SJCRH30 (cell line): ENCODE measurements around the gene DNMT3A. TPM values are rescaled to one million over a fixed set of nuclear protein-coding genes. Genes with fewer than 3 reads are reported as not detected.

Experiments
- DNase-seq, 2 experiments: peaks; one replicate each; pipeline ENCODE4 v3.0.0-alpha.2; 2015 to 2020
- H3K27ac ChIP-seq: fragments of 250-450 bp; sonication (Bioruptor Pico); 2 replicates; pipeline ENCODE4 v1.5.1; 2020; ENCODE audit warnings: mild to moderate bottlenecking, moderate library complexity
- H3K27me3 ChIP-seq: fragments of 250-450 bp; sonication (Bioruptor Pico); 2 replicates; pipeline ENCODE4 v1.5.1; 2020; ENCODE audit warnings: mild to moderate bottlenecking, moderate library complexity
- H3K36me3 ChIP-seq: fragments of 250-450 bp; sonication (Bioruptor Pico); 2 replicates; pipeline ENCODE4 v1.5.1; 2020; ENCODE audit warnings: mild to moderate bottlenecking, moderate library complexity
- H3K4me1 ChIP-seq: fragments of 250-450 bp; sonication (Bioruptor Pico); 2 replicates; pipeline ENCODE4 v1.5.1; 2020; ENCODE audit warnings: mild to moderate bottlenecking, moderate library complexity
- H3K4me3 ChIP-seq: fragments of 250-450 bp; sonication (Bioruptor Pico); 2 replicates; pipeline ENCODE4 v1.5.1; 2020; ENCODE audit warnings: mild to moderate bottlenecking, moderate library complexity
- H3K9me3 ChIP-seq: fragments of 250-450 bp; sonication (Bioruptor Pico); replicated peaks from 2 replicates; pipeline ENCODE4 v1.5.1; 2020; ENCODE audit warnings: mild to moderate bottlenecking, moderate library complexity
- total RNA-seq: library from RNA; depleted of rRNA; stranded (reverse); fragments of >200 nt; shearing (Covaris generic); gene quantifications from 2 replicates; pipeline ENCODE4 v1.2.3, GENCODE V29; 2014

DNMT3A gene
- total RNA-seq, 1 experiment from 2014 or later: 32.8 TPM

GRCh38 chr2:25331686-25332365 is 9.9 kb downstream of the DNMT3A start:
- Histone ChIP-seq H3K4me3 (no peak overlapping the region), H3K4me1 (peaks cover 4% of the 10 kb centered on the region; the same call in 1 of the 2 replicates), H3K27me3 (no peaks in the 10 kb centered on the region), H3K27ac (no peak overlapping the region), H3K36me3 (no peaks in the 10 kb centered on the region), H3K9me3 (no peaks in the 10 kb centered on the region)
- no peak for DNase-seq

DNA sequence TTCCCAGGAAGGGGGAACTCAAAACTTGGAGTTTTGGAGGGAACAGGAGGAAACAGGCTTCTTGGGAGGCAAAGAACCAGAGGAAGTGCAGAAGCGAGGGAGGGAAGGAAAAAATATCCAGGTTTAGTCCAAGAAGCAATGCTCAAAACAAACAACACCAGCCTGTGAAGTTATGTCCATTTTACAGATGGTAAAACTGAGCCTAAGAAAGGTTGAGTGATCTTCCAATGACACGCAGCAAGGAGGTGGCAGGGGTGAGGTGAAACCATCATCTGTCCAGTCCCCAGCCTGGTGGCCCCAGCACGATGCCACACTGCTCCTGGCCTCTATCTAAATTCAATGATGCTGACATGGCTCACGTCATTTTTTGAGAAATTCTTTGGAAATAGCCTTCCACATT is 10.8 kb downstream of the DNMT3A start:
- Histone ChIP-seq H3K27ac (no peak overlapping the region), H3K4me3 (no peak overlapping the region), H3K4me1 (no peaks in the 10 kb centered on the region), H3K27me3 (no peaks in the 10 kb centered on the region), H3K9me3 (0 out of 2 replicates have a peak, but pooled peaks cover 3% of the 10 kb centered on the region), H3K36me3 (no peaks in the 10 kb centered on the region; the same call in 1 of the 2 replicates)
- DNase-seq: no peak

GRCh38 chr2:25330273-25330672 is 11.5 kb downstream of the DNMT3A start:
- Histone ChIP-seq H3K36me3 (no peaks in the 10 kb centered on the region; the same call in 1 of the 2 replicates), H3K9me3 (0 out of 2 replicates have a peak, but pooled peaks cover 3% of the 10 kb centered on the region), H3K4me3 (no peak overlapping the region), H3K27me3 (no peaks in the 10 kb centered on the region), H3K27ac (no peak overlapping the region), H3K4me1 (no peaks in the 10 kb centered on the region)
- no peak for DNase-seq

- H3K9me3 ChIP-seq: 0 out of 2 replicates have a peak, but pooled peaks cover 3% of the 10 kb centered on the region
- DNase-seq: no peak
- H3K4me3 ChIP-seq: no peak overlapping the region
- H3K27ac ChIP-seq: no peak overlapping the region
- H3K27me3 ChIP-seq: no peaks in the 10 kb centered on the region
- H3K4me1 ChIP-seq: peaks cover 10% of the 10 kb centered on the region
- H3K36me3 ChIP-seq: no peaks in the 10 kb centered on the region; the same call in 1 of the 2 replicates
These were observed 13.3 kb downstream of the DNMT3A start for GRCh38 chr2:25328152-25329085.

DNA sequence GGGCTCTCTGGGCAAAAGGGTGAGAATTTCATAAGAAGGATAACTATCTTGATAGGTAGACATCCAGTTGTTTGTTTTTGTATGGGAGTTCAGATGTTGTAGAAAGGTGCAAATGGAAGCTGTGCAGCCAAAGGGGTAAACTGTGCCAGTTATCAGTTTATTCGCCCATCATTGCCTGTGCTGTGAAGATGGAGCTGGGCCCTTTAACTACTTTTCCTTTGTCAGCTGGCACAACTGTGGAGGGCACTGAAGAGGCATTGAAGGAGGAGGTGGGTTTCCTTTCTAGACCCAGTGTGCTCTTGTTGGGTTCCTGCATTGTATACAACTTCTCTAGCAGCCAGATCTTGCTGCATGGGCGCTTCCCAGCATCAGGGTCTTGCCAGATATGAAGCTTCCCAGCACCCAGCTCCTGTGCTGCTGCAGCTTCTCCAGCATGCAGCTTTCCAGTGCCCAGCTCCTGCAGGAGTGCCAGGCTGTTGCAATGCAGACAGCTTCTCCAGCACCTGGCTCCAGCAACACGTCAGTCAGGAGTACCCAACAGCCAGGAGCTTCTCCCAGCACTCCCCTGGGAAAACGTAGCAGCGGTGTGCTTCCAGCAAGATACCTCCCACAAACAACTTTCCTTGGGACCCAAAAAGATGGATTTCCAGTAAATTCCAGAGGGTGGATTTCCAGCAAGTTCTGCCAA is 15.3 kb downstream of the DNMT3A start:
- Histone ChIP-seq H3K36me3 (no peaks in the 10 kb centered on the region; the same call in 1 of the 2 replicates), H3K4me1 (peaks cover 13% of the 10 kb centered on the region), H3K4me3 (no peak overlapping the region), H3K27ac (no peak overlapping the region), H3K9me3 (0 out of 2 replicates have a peak, but pooled peaks cover 3% of the 10 kb centered on the region), H3K27me3 (no peaks in the 10 kb centered on the region)
- DNase-seq: no peak

DNA sequence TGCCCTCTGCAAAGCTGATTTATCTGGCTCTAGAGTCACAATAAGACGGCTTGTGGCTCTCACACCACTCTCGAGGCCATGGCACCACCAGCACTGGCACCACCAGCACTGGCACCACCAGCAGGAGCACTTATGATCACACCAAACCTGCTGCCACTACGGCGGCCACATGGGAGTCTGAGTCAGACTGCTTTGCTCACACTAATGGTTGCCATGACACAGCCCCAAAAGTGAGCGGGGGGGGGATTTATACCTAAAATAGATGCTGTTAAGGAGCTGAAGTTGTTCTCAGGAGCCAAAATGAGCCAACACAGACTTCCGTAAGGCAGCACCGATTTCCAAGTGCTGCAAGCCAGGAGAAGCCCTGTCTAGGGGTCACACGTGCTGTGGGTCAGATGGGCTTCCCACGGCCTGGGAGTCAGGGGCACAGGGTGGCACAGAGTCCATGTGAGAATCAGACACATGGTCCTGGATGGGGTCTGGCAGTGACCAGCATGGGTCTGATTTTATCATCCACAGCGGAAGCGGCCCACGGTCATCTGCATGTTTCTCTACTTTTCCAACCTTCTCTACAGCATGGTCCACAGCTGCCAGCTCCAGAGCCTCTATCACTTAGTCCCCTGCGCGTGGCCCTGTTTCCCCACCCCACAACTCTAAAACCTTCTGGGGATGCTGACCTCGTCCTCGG is 16.7 kb downstream of the DNMT3A start:
- Histone ChIP-seq H3K9me3 (0 out of 2 replicates have a peak, but pooled peaks cover 3% of the 10 kb centered on the region), H3K27me3 (no peaks in the 10 kb centered on the region), H3K4me3 (no peak overlapping the region), H3K27ac (no peak overlapping the region), H3K36me3 (no peaks in the 10 kb centered on the region; the same call in 1 of the 2 replicates), H3K4me1 (peaks cover 16% of the 10 kb centered on the region)
- DNase-seq: no peak

GRCh38 chr2:25324251-25324650 is 17.5 kb downstream of the DNMT3A start:
- Histone ChIP-seq H3K27ac (no peak overlapping the region), H3K9me3 (0 out of 2 replicates have a peak, but pooled peaks cover 3% of the 10 kb centered on the region), H3K27me3 (no peaks in the 10 kb centered on the region), H3K4me3 (no peak overlapping the region), H3K4me1 (peaks cover 17% of the 10 kb centered on the region), H3K36me3 (no peaks in the 10 kb centered on the region; the same call in 1 of the 2 replicates)
- no peak for DNase-seq

GRCh38 chr2:25323610-25324189 is 18.0 kb downstream of the DNMT3A start:
- H3K27ac ChIP-seq: peak overlapping the region; percentile 86
- 0 out of 2 replicates have a peak, but pooled peaks cover 3% of the 10 kb centered on the region for H3K9me3 ChIP-seq
- peak overlapping the region; percentile 52 for H3K4me3 ChIP-seq
- no peaks in the 10 kb centered on the region for H3K27me3 ChIP-seq
- H3K36me3 ChIP-seq: no peaks in the 10 kb centered on the region; the same call in 1 of the 2 replicates
- DNase-seq: peak; percentile 63 to 70
- H3K4me1 ChIP-seq: peaks cover 17% of the 10 kb centered on the region

- Histone ChIP-seq H3K36me3 (no peaks in the 10 kb centered on the region; the same call in 1 of the 2 replicates), H3K27me3 (no peaks in the 10 kb centered on the region)
- peak; percentile 98 to 99 for DNase-seq
These were observed 18.6 kb downstream of the DNMT3A start for GRCh38 chr2:25323042-25323514.

DNA sequence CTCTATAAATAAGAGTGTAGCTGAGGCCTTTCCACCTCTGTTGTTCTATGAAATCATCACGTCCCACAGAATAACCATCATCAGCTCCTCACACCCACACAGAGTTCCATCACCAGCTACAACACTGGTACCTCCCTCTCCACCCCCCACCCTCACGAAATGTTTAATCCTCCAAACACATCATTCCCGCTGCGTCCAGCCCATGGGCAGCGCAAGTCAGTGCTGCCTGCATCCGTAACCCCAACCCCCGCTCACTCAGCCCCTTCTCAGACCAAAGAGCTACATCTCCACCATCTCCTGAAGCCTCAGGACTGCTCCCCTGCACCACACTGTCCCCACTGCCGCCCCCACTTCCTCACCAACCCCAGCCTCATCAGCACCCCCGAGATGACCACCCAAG is 19.4 kb downstream of the DNMT3A start:
- Histone ChIP-seq H3K27ac (peak overlapping the region; percentile 86), H3K27me3 (no peaks in the 10 kb centered on the region), H3K4me1 (peaks cover 17% of the 10 kb centered on the region), H3K36me3 (peaks cover 1% of the 10 kb centered on the region; the same call in 1 of the 2 replicates), H3K4me3 (peak overlapping the region; percentile 52), H3K9me3 (0 out of 2 replicates have a peak, but pooled peaks cover 3% of the 10 kb centered on the region)
- peak; percentile 43 to 54 for DNase-seq

More at GRCh38 chr2:25323042-25323514, 18.6 kb downstream of the DNMT3A start:
- Histone ChIP-seq H3K4me1 (peaks cover 17% of the 10 kb centered on the region), H3K4me3 (peak overlapping the region; percentile 52), H3K9me3 (0 out of 2 replicates have a peak, but pooled peaks cover 3% of the 10 kb centered on the region), H3K27ac (peak overlapping the region; percentile 86)

- H3K27ac ChIP-seq: no peak overlapping the region
- no peak overlapping the region for H3K4me3 ChIP-seq
- H3K4me1 ChIP-seq: peaks cover 20% of the 10 kb centered on the region
- no peaks in the 10 kb centered on the region for H3K27me3 ChIP-seq
- DNase-seq: no peak
- H3K36me3 ChIP-seq: 0 out of 2 replicates have a peak, but pooled peaks cover 2% of the 10 kb centered on the region
- no peaks in the 10 kb centered on the region for H3K9me3 ChIP-seq
These were observed 21.6 kb downstream of the DNMT3A start for GRCh38 chr2:25320077-25320476.

DNA sequence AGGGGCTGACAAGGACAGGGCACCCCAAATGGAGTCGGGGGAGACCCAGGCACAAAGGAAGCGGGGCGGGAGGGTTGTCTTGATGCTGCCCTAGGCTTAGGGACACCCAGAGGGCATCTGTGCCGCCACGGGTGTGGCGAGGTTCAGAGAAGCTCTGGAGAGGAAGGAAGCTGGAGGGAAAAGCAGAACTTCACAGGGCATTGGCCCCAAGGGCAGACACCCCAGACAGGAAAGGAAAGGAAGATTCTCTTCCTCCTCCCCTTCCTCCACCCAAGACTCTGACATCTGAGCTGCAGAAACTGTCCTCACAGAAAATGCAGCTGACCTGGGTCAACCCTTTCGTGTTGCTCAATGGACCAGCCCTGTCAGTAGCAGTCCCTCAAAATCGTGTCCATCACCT is 25.6 kb downstream of the DNMT3A start:
- peaks cover 9% of the 10 kb centered on the region; the same call in 1 of the 2 replicates for H3K36me3 ChIP-seq
- DNase-seq: no peak
- H3K27ac ChIP-seq: no peak overlapping the region
- H3K9me3 ChIP-seq: no peaks in the 10 kb centered on the region
- peaks cover 20% of the 10 kb centered on the region for H3K4me1 ChIP-seq
- no peaks in the 10 kb centered on the region for H3K27me3 ChIP-seq
- no peak overlapping the region for H3K4me3 ChIP-seq

DNA sequence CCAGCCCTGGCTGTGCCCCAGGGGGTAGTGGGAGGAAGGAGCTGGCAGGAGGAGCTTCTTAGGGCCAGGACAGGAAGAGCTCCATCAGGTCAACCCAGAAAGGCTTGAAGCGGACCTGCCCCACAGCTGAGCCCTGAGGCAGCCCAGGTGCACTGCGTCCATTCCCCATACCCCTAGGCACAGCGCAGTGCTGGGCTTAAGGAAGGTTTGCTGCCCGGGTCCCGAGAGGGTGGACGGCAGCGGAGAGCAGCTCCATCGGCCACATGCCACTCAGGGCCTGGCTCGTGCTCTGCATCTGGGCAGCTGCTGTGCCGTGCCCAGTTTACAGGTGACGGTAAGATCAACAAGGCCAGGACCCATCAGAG is 26.4 kb downstream of the DNMT3A start:
- H3K27ac ChIP-seq: no peak overlapping the region
- DNase-seq: no peak
- H3K4me1 ChIP-seq: peaks cover 25% of the 10 kb centered on the region
- H3K9me3 ChIP-seq: no peaks in the 10 kb centered on the region
- H3K36me3 ChIP-seq: peaks cover 9% of the 10 kb centered on the region; the same call in 1 of the 2 replicates
- H3K27me3 ChIP-seq: no peaks in the 10 kb centered on the region
- no peak overlapping the region for H3K4me3 ChIP-seq
